Gastrocnemius medialis (tissue), 4 donors: ENCODE measurements around the gene BRAF. TPM values are rescaled to one million over a fixed set of nuclear protein-coding genes. Genes with fewer than 3 reads are reported as not detected.
"Not testable (repeated sequence)": the region's sequence is repeated elsewhere in the genome, so short reads cannot be mapped to it uniquely, and the experiment has no call there.

Experiments used
- ATAC-seq, 2 donors: fragments of 150-250 bp; one replicate each; pipeline ENCODE4 v1.9.1; 2016
- DNase-seq, 2 donors: peaks; one replicate each; pipeline ENCODE4 v3.0.0-alpha.2; 2019
- H3K27ac ChIP-seq, 4 donors: fragments of 200-600 bp; sonication (generic); 1 replicate in 1 of 4; 2 replicates in 3 of 4; pipeline ENCODE4 v1.5.1; 2016 to 2018; ENCODE audit warnings: mild to moderate bottlenecking in 2 of 4, moderate library complexity in 1 of 4
- H3K27me3 ChIP-seq, 3 donors: fragments of 200-600 bp; sonication (generic) in 2 of 3; 1 replicate in 1 of 3; 2 replicates in 2 of 3; pipeline versions ENCODE4 v1.5.1 to v1.6.0; 2016 to 2019; ENCODE audit warnings: mild to moderate bottlenecking in 1 of 3, moderate library complexity in 1 of 3
- H3K36me3 ChIP-seq, 2 donors: fragments of 200-600 bp; sonication (generic) in 1 of 2; one replicate each; pipeline ENCODE4 v1.5.1; 2017 to 2018
- H3K4me1 ChIP-seq, 2 donors: fragments of 200-600 bp; sonication (generic) in 1 of 2; one replicate each; pipeline ENCODE4 v1.5.1; 2016 to 2017; ENCODE audit warnings: mild to moderate bottlenecking in 2 of 2
- H3K4me3 ChIP-seq, 4 donors: fragments of 200-600 bp; sonication (generic) in 3 of 4; 1 replicate in 1 of 4; 2 replicates in 3 of 4; pipeline ENCODE4 v1.5.1; 2016 to 2019; ENCODE audit warnings: mild to moderate bottlenecking in 2 of 4
- H3K9me3 ChIP-seq, 3 donors: fragments of 200-600 bp; sonication (generic) in 2 of 3; 1 replicate in 1 of 3; 2 replicates in 2 of 3; pipeline ENCODE4 v1.5.1; 2016 to 2019
- POLR2A ChIP-seq, 2 donors: fragments of 450-650 bp; IDR thresholded peaks; one replicate each; pipeline ENCODE4 v1.6.1; 2017; ENCODE audit warnings: antibody characterized with exemption in 2 of 2, mild to moderate bottlenecking in 2 of 2, moderate library complexity in 2 of 2
- in situ Hi-C, 4 donors: fragments of 200-750 bp; cut with MboI; loops; one replicate each; pipeline versions ENCODE4 v1.15.0 to v1.8.0; 2017; ENCODE audit warnings: low sequenced_read_pairs in 4 of 4
- intact Hi-C: fragments of 100-400 bp; cut with DNase I; formaldehyde crosslinking; loops from one replicate; pipeline ENCODE4 v1.15.1; 2023; ENCODE audit warnings: low total_unique reads
- total RNA-seq, 4 donors: library from RNA; depleted of rRNA; stranded (reverse); fragments of >200 nt; gene quantifications; one replicate each; pipeline versions ENCODE4 v1.1.0 to v1.2.3, GENCODE V29; 2016
- TF ChIP-seq, protein P1 (sequence below), 5 experiments: fragments of 450-650 bp in 3 of 5; fragments of 200-600 bp in 2 of 5; sonication (generic) in 2 of 5; IDR thresholded peaks in 4 of 5; conservative IDR thresholded peaks in 1 of 5; 1 replicate in 4 of 5; 2 replicates in 1 of 5; pipeline ENCODE4 v1.5.1; 2016 to 2019; ENCODE audit warnings: antibody characterized with exemption in 5 of 5, mild to moderate bottlenecking in 3 of 5, moderate library complexity in 3 of 5

Gene BRAF
- total RNA-seq, 4 donors from 2014 or later, result 10.0 to 28.4 (median 19.2) TPM

DNA sequence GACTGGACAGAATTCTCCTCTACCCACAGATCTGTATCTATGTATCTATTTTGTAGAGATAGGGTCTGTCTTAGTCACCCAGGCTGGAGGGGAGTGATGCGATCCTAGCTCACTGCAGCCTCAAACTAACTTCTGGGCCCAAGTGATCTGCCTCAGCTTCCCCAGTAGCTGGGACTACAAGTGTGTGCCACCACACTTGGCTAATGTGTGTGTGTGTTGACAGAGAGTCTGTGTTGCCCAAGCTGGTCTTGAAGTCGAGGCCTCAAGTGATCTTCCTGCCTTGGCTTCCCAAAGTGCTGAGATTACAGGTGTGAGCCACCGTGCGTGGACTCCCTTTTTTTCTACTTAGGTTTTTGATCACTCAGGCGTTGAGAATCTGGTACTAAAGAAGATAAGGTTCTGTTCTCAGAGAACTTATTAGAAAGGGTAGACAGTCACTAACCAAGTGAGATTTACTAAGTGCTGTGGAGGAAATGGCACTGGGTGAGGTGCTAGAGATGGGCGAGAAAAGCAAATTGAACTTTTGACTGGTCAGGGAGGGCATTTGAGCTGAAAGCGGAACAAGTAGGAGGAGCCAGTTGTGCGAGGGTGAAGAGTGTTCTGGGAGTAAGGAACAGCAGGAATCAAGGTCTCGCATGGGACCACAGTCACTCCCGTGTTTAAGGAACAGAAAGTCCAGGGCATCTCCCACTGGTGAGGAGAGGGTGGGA is 210.2 kb downstream of the BRAF start:
- Histone ChIP-seq H3K27ac (no peak overlapping the region), H3K9me3 (no peaks in the 10 kb centered on the region), H3K36me3 (no peaks in the 10 kb centered on the region), H3K4me3 (no peak overlapping the region), H3K27me3 (no peaks in the 10 kb centered on the region), H3K4me1 (no peaks in the 10 kb centered on the region)
- in situ Hi-C loops (no loop called here), intact Hi-C loops (no loop called here)
- TF ChIP-seq, protein P1, sequence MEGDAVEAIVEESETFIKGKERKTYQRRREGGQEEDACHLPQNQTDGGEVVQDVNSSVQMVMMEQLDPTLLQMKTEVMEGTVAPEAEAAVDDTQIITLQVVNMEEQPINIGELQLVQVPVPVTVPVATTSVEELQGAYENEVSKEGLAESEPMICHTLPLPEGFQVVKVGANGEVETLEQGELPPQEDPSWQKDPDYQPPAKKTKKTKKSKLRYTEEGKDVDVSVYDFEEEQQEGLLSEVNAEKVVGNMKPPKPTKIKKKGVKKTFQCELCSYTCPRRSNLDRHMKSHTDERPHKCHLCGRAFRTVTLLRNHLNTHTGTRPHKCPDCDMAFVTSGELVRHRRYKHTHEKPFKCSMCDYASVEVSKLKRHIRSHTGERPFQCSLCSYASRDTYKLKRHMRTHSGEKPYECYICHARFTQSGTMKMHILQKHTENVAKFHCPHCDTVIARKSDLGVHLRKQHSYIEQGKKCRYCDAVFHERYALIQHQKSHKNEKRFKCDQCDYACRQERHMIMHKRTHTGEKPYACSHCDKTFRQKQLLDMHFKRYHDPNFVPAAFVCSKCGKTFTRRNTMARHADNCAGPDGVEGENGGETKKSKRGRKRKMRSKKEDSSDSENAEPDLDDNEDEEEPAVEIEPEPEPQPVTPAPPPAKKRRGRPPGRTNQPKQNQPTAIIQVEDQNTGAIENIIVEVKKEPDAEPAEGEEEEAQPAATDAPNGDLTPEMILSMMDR (IDR thresholded peaks at IDR 0.05 in 4 of 5, conservative IDR thresholded peaks at IDR 0.05 in 1 of 5), result no peak
- no peak for TF ChIP-seq POLR2A (IDR thresholded peaks at IDR 0.05)
- no peak for ATAC-seq
- DNase-seq, result no peak

DNA sequence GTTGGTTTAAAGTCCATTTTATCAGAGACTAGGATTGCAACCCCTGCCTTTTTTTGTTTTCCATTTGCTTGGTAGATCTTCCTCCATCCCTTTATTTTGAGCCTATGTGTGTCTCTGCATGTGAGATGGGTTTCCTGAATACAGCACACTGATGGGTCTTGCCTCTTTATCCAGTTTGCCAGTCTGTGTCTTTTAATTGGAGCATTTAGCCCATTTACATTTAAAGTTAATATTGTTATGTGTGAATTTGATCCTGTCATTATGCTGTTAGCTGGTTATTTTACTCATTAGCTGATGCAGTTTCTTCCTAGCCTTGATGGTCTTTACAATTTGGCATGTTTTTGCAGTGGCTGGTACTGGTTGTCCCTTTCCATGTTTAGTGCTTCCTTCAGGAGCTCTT is 212.3 kb downstream of the BRAF start:
- H3K4me3 ChIP-seq, H3K27ac ChIP-seq, H3K4me1 ChIP-seq, H3K9me3 ChIP-seq, ATAC-seq, H3K36me3 ChIP-seq, H3K27me3 ChIP-seq, in situ Hi-C loops, DNase-seq, intact Hi-C loops: not testable (repeated sequence)

DNA sequence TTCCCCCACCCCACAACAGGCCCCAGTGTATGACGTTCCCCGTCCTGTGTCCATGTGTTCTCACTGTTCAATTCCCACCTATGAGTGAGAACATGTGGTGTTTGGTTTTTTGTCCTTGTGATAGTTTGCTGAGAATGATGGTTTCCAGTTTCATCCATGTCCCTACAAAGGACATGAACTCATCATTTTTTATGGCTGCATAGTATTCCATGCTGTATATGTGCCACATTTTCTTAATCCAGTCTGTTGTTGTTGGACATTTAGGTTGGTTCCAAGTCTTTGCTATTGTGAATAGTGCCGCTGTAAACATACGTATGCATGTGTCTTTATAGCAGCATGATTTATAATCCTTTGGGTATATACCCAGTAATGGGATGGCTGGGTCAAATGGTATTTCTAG is 216.0 kb downstream of the BRAF start:
- H3K36me3 ChIP-seq, result peaks cover 0 to 32% of the 10 kb centered on the region in 2 donors
- DNase-seq, H3K9me3 ChIP-seq, ATAC-seq, H3K27ac ChIP-seq, H3K4me3 ChIP-seq, H3K4me1 ChIP-seq, H3K27me3 ChIP-seq, in situ Hi-C loops, intact Hi-C loops: not testable (repeated sequence)

DNA sequence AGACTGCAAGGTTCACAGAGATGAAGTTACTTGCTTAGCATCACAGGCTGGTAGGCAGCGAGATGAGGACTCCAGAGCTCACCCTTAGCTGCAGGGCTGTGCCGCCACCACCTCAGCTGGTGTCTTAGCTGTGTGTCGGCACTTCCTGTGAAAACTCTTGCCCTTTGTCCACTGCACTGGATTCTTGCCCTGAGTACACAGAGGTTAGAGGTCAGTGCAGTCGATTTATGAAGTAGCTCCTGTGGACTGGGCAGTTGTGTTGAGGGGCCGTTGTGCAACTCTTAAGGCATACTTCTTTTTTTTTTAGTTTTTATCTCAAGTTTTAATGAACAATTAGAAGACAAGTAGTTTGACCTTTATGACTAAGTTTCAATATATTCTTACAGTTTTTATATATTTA is 217.6 kb downstream of the BRAF start:
- intact Hi-C loops (no loop called here), in situ Hi-C loops (no loop called here)
- no peak overlapping the region for H3K27ac ChIP-seq
- no peak for DNase-seq
- no peaks in the 10 kb centered on the region for H3K4me1 ChIP-seq
- H3K27me3 ChIP-seq, result no peaks in the 10 kb centered on the region
- ATAC-seq, result no peak
- H3K9me3 ChIP-seq, result no peaks in the 10 kb centered on the region
- H3K4me3 ChIP-seq, result no peak overlapping the region
- TF ChIP-seq POLR2A (IDR thresholded peaks at IDR 0.05), result no peak
- TF ChIP-seq, protein P1 (IDR thresholded peaks at IDR 0.05 in 4 of 5, conservative IDR thresholded peaks at IDR 0.05 in 1 of 5), result no peak
- peaks cover 0 to 32% of the 10 kb centered on the region in 2 donors for H3K36me3 ChIP-seq

DNA sequence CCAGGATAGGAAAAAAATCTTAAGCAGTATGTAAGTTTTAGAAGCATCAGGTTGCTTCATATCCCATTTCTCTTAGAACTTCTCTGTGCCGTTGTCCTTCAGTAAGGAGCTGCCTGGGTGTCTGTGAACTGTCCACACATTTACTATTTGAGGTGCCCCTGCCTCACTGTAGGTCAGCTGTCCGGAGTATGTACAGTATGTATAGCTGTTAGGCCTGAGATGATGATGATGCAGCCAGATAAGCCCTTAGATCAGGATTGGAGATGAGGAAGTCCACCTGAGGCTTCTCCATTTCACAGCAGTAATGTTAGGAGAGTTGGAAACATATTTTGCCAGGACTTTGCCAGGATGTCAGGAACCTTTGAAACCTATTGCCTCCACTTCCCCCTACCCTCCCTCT is 220.5 kb downstream of the BRAF start:
- H3K36me3 ChIP-seq, result peaks cover 0 to 32% of the 10 kb centered on the region in 2 donors
- in situ Hi-C loops (no loop called here), intact Hi-C loops (no loop called here)
- no peak overlapping the region for H3K27ac ChIP-seq
- no peak for DNase-seq
- no peak overlapping the region for H3K4me3 ChIP-seq
- H3K4me1 ChIP-seq, result no peaks in the 10 kb centered on the region
- no peaks in the 10 kb centered on the region for H3K9me3 ChIP-seq
- H3K27me3 ChIP-seq, result no peaks in the 10 kb centered on the region
- TF ChIP-seq, protein P1 (IDR thresholded peaks at IDR 0.05 in 4 of 5, conservative IDR thresholded peaks at IDR 0.05 in 1 of 5), result no peak
- TF ChIP-seq POLR2A (IDR thresholded peaks at IDR 0.05), result no peak
- no peak for ATAC-seq

DNA sequence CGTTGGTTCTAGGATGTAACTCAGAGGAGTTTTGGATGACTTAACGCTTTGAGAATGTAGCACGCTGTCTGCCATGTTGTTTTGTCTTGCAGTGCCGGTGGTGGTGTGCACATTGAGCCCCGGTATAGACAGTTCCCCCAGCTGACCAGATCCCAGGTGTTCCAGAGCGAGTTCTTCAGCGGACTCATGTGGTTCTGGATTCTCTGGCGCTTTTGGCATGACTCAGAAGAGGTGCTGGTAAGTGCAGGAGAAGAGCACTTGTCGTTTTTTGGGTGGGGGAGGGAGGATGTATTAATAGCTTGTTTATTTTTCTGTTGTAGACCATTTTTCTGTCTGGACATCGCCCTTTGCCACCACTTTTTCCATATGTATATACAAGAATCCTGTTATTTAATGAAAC is 222.0 kb downstream of the BRAF start:
- peaks cover 8% of the 10 kb centered on the region in 2 donors for H3K4me1 ChIP-seq
- TF ChIP-seq, protein P1 (IDR thresholded peaks at IDR 0.05 in 4 of 5, conservative IDR thresholded peaks at IDR 0.05 in 1 of 5), result no peak
- no peak for TF ChIP-seq POLR2A (IDR thresholded peaks at IDR 0.05)
- H3K4me3 ChIP-seq, result no peak overlapping the region
- in situ Hi-C loops (no loop called here), intact Hi-C loops (no loop called here)
- no peak for ATAC-seq
- no peak for DNase-seq
- no peaks in the 10 kb centered on the region for H3K9me3 ChIP-seq
- H3K27ac ChIP-seq, result no peak overlapping the region
- no peaks in the 10 kb centered on the region for H3K27me3 ChIP-seq
- peaks cover 0 to 32% of the 10 kb centered on the region in 2 donors for H3K36me3 ChIP-seq
